ENCODE results near the gene ZNF827.

Gene ZNF827

DNA sequence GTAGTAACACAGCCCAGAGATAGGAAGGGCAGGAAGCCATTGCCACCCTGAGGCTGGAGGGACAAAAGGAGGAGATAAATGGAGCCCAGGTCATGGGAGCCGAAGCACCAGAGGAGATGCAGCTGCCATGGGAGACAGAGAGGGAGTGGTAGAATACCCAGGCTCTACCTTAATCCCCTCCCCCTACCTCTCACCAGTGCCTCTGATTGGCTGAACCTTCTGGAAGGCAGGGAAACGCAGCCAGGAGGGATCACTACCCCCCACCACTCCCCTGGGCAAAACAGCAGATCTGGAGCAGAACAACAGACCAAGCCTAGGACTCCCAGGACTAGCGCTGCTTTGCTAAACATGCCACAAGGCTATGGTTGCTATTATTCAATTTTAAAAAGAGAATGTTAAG is 114.2 kb downstream of the ZNF827 start:
- Mint-ChIP-seq H3K36me3 (ENCODE audit: low read depth) (peaks cover 8% of the 10 kb centered on the region), H3K27ac (no peak overlapping the region), H3K9me3 (no peaks in the 10 kb centered on the region), H3K4me1 (ENCODE audit: low read depth) (peaks cover 22% of the 10 kb centered on the region), H3K4me3 (no peak overlapping the region), H3K27me3 (ENCODE audit: low read depth) (no peaks in the 10 kb centered on the region)

- Mint-ChIP-seq H3K36me3 (ENCODE audit: low read depth) (peaks cover 8% of the 10 kb centered on the region), H3K27me3 (ENCODE audit: low read depth) (no peaks in the 10 kb centered on the region), H3K4me3 (no peak overlapping the region), H3K27ac (no peak overlapping the region), H3K4me1 (ENCODE audit: low read depth) (peaks cover 15% of the 10 kb centered on the region), H3K9me3 (no peaks in the 10 kb centered on the region)
These were observed 114.9 kb downstream of the ZNF827 start for GRCh38 chr4:145823743-145824142.

DNA sequence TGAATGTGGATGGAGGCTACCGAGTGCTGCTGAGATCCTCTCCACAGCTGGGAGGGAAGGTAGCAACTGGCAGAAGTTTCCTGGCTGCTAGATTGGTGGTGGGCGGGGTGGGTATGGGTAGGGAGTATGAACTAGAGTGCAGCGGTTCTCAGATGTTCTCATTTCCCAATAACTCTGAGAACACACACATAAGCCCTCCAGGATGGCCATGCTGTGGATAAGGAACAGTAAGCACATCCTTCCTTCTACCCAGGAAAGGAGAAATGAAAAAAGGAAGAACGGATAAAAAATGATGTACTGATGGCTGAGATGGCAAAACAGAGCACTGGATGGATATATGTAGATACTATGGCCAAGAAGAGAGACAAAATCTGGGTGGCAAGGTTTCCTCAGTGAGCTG is 116.0 kb downstream of the ZNF827 start:
- Mint-ChIP-seq H3K9me3 (no peaks in the 10 kb centered on the region), H3K27ac (no peak overlapping the region), H3K27me3 (ENCODE audit: low read depth) (no peaks in the 10 kb centered on the region), H3K4me1 (ENCODE audit: low read depth) (peaks cover 7% of the 10 kb centered on the region), H3K4me3 (no peak overlapping the region), H3K36me3 (ENCODE audit: low read depth) (peaks cover 8% of the 10 kb centered on the region)

- H3K4me1 Mint-ChIP-seq (ENCODE audit: low read depth): peaks cover 5% of the 10 kb centered on the region
- peaks cover 12% of the 10 kb centered on the region for H3K36me3 Mint-ChIP-seq (ENCODE audit: low read depth)
- no peak overlapping the region for H3K27ac Mint-ChIP-seq
These were observed 116.4 kb downstream of the ZNF827 start for GRCh38 chr4:145822181-145822580.

DNA sequence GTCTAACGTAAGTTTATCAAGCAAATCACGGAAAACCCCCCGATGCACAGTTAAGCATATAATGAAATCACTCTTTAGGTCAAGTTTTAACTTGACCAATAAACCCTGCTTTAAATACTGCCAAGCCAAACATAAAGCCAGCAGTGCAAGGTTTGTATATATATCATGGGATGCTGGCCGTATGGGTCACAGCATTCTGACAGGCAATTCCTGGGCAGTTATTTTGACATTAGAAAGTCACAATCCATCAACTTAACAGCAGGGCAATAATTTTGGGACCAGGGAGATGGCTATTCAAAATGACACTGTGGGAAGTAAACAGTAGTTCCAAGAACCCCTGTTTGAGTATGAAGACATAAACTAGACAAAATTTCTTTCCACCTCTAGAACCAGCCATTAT is 116.9 kb downstream of the ZNF827 start:
- no peaks in the 10 kb centered on the region for H3K9me3 Mint-ChIP-seq
- no peak overlapping the region for H3K4me3 Mint-ChIP-seq
- peaks cover 5% of the 10 kb centered on the region for H3K4me1 Mint-ChIP-seq (ENCODE audit: low read depth)
- H3K27ac Mint-ChIP-seq: no peak overlapping the region
- peaks cover 14% of the 10 kb centered on the region for H3K36me3 Mint-ChIP-seq (ENCODE audit: low read depth)
- H3K27me3 Mint-ChIP-seq (ENCODE audit: low read depth): no peaks in the 10 kb centered on the region

More at GRCh38 chr4:145822181-145822580, 116.4 kb downstream of the ZNF827 start:
- no peaks in the 10 kb centered on the region for H3K27me3 Mint-ChIP-seq (ENCODE audit: low read depth)
- H3K9me3 Mint-ChIP-seq: no peaks in the 10 kb centered on the region
- no peak overlapping the region for H3K4me3 Mint-ChIP-seq

GRCh38 chr4:145820407-145820806 is 118.2 kb downstream of the ZNF827 start:
- Mint-ChIP-seq H3K4me1 (ENCODE audit: low read depth) (peaks cover 12% of the 10 kb centered on the region), H3K9me3 (no peaks in the 10 kb centered on the region), H3K27me3 (ENCODE audit: low read depth) (no peaks in the 10 kb centered on the region), H3K27ac (no peak overlapping the region), H3K36me3 (ENCODE audit: low read depth) (peaks cover 20% of the 10 kb centered on the region), H3K4me3 (no peak overlapping the region)

DNA sequence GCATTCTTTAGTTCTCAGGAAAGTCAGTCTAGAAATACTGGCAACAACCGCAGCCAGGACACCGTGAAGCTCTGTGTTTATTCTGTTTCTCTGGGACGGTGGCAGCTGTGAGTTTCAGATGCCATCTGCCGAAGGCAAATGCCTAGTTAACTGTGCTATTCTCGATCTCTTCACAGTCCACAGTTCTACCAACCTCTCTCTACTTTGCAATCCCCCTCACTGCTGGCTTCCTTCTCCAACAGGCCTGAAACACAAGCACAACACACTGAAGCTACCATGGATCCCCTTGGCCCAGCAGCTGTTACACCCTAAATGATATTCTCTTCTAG is 118.8 kb downstream of the ZNF827 start:
- peaks cover 18% of the 10 kb centered on the region for H3K4me1 Mint-ChIP-seq (ENCODE audit: low read depth)
- no peak overlapping the region for H3K27ac Mint-ChIP-seq
- H3K4me3 Mint-ChIP-seq: no peak overlapping the region
- H3K36me3 Mint-ChIP-seq (ENCODE audit: low read depth): peaks cover 26% of the 10 kb centered on the region
- H3K9me3 Mint-ChIP-seq: no peaks in the 10 kb centered on the region
- no peaks in the 10 kb centered on the region for H3K27me3 Mint-ChIP-seq (ENCODE audit: low read depth)

- Mint-ChIP-seq H3K36me3 (ENCODE audit: low read depth) (peaks cover 26% of the 10 kb centered on the region), H3K4me1 (ENCODE audit: low read depth) (peaks cover 18% of the 10 kb centered on the region), H3K4me3 (no peak overlapping the region), H3K9me3 (no peaks in the 10 kb centered on the region), H3K27me3 (ENCODE audit: low read depth) (no peaks in the 10 kb centered on the region), H3K27ac (no peak overlapping the region)
These were observed 119.3 kb downstream of the ZNF827 start for GRCh38 chr4:145819101-145819852.

- Mint-ChIP-seq H3K27ac (no peak overlapping the region), H3K36me3 (ENCODE audit: low read depth) (peaks cover 31% of the 10 kb centered on the region), H3K27me3 (ENCODE audit: low read depth) (no peaks in the 10 kb centered on the region), H3K4me3 (no peak overlapping the region), H3K9me3 (no peaks in the 10 kb centered on the region), H3K4me1 (ENCODE audit: low read depth) (peaks cover 18% of the 10 kb centered on the region)
These were observed 120.6 kb downstream of the ZNF827 start for GRCh38 chr4:145818011-145818410.

DNA sequence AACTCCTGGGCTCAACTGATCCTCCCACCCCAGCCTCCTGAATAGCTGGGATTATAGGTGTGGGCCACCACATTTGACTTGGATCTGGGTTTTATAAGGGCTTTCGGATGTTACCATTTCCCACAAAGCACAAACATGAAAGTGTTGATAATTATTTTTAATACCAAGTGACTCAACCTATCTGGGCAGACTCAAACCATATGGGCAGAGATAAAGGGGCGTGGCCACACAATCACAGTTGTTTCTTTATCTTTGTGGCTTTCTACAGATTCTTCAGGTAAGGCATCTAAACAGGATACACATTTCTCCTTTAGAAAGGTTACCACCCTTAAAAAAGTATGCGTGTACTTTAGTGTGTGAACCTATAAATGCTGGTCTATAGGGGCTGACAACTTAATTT is 122.5 kb downstream of the ZNF827 start:
- no peak overlapping the region for H3K27ac Mint-ChIP-seq
- peaks cover 20% of the 10 kb centered on the region for H3K4me1 Mint-ChIP-seq (ENCODE audit: low read depth)
- no peaks in the 10 kb centered on the region for H3K9me3 Mint-ChIP-seq

GRCh38 chr4:145815626-145816025 is 123.0 kb downstream of the ZNF827 start:
- peaks cover under 1% of the 10 kb centered on the region for H3K9me3 Mint-ChIP-seq
- no peaks in the 10 kb centered on the region for H3K27me3 Mint-ChIP-seq (ENCODE audit: low read depth)
- H3K27ac Mint-ChIP-seq: peak overlapping the region; percentile 43
- peaks cover 35% of the 10 kb centered on the region for H3K36me3 Mint-ChIP-seq (ENCODE audit: low read depth)
- no peak overlapping the region for H3K4me3 Mint-ChIP-seq
- peaks cover 20% of the 10 kb centered on the region for H3K4me1 Mint-ChIP-seq (ENCODE audit: low read depth)

More for the DNA sequence above, 122.5 kb downstream of the ZNF827 start:
- no peak overlapping the region for H3K4me3 Mint-ChIP-seq
- no peaks in the 10 kb centered on the region for H3K27me3 Mint-ChIP-seq (ENCODE audit: low read depth)
- H3K36me3 Mint-ChIP-seq (ENCODE audit: low read depth): peaks cover 32% of the 10 kb centered on the region

DNA sequence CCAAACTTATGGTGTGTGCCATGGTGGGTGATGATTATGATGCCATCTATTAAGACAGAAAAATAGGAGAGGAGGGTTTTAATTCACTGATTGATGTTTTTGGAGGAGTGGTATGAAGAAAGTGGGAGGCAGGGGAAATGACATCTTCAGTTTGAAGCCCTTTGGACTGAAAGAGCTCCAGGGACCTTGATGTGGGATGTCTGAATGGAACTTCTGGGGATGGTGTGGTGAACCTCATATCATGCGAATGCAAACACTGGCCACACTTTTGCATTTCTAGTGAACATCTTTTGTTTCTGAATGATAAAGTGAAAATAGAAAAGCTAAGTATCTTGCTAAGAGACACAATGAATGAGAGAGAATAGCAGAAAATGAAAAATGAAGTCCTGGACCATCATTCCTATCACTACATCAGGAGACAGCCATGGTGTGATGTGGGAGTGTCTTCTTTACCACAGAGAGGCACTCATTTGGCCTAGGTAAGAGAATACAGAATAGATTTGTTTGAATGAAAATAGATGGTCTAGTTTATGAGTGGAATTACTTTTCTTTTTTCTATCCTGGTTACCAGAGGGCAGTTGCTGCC is 123.5 kb downstream of the ZNF827 start:
- H3K36me3 Mint-ChIP-seq (ENCODE audit: low read depth): peaks cover 38% of the 10 kb centered on the region
- peak overlapping the region; percentile 43 for H3K27ac Mint-ChIP-seq
- peaks cover 18% of the 10 kb centered on the region for H3K4me1 Mint-ChIP-seq (ENCODE audit: low read depth)
- peaks cover 5% of the 10 kb centered on the region for H3K9me3 Mint-ChIP-seq
- no peak overlapping the region for H3K4me3 Mint-ChIP-seq
- no peaks in the 10 kb centered on the region for H3K27me3 Mint-ChIP-seq (ENCODE audit: low read depth)

- Mint-ChIP-seq H3K27ac (no peak overlapping the region), H3K36me3 (ENCODE audit: low read depth) (peaks cover 46% of the 10 kb centered on the region)
These were observed 124.4 kb downstream of the ZNF827 start for GRCh38 chr4:145814246-145814645.

DNA sequence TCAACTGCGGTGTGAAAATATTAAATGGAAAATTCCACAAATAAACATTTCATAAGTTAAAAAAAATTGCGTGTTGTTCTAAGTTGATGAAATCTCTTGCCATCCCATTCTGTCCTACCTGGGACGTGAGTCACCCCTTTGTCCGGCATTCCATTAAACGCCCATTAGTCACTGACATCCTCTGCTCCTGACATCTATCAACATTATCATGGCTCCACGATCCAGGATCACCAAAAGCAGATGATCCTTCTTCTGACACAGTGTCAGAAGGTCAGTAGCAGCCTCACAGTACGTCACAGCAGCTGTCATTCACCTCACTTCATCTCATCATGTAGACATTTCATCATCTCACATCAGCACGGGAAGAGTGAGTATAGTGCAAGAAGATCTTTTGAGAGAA is 125.7 kb downstream of the ZNF827 start:
- Mint-ChIP-seq H3K27me3 (ENCODE audit: low read depth) (no peaks in the 10 kb centered on the region), H3K27ac (no peak overlapping the region), H3K9me3 (peaks cover 14% of the 10 kb centered on the region)

More at GRCh38 chr4:145814246-145814645, 124.4 kb downstream of the ZNF827 start:
- peaks cover 14% of the 10 kb centered on the region for H3K9me3 Mint-ChIP-seq
- no peak overlapping the region for H3K4me3 Mint-ChIP-seq
- no peaks in the 10 kb centered on the region for H3K27me3 Mint-ChIP-seq (ENCODE audit: low read depth)
- H3K4me1 Mint-ChIP-seq (ENCODE audit: low read depth): peaks cover 21% of the 10 kb centered on the region

DNA sequence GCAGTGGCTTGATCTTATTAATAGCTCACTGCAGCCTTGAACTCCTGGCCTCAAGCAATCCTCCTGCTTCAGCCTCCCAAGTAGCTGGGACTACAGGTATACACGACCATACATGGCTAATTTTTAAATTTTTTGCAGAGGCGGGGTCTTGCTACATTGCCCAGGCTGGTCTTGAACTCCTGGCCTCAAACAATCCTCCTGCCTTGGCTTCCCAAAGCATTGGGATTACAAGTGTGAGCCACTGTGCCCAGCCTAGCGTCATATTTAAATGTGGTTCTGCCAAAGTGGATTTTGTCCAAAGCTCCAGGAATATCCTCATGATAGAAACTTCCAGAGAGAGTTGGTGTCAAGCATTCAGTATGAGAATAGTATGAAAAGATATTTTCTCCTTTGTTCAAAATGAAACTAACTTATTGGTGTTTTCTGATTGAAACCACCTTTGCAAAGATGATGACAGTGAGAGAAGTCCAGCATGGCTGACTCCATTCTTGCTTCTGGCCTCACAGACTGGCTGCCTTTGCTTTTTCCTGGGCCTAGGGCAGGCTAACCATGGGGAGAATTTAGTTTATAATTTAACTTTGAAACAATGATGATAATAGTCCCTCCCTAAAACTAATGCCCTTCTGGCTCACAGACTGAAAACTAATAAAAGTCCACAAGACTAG is 129.6 kb downstream of the ZNF827 start:
- peaks cover 14% of the 10 kb centered on the region for H3K9me3 Mint-ChIP-seq
- peaks cover 33% of the 10 kb centered on the region for H3K4me1 Mint-ChIP-seq (ENCODE audit: low read depth)
- H3K27me3 Mint-ChIP-seq (ENCODE audit: low read depth): no peaks in the 10 kb centered on the region
- H3K36me3 Mint-ChIP-seq (ENCODE audit: low read depth): peaks cover 42% of the 10 kb centered on the region
- no peak overlapping the region for H3K4me3 Mint-ChIP-seq
- H3K27ac Mint-ChIP-seq: peak overlapping the region; percentile 96

More for the DNA sequence above, 125.7 kb downstream of the ZNF827 start:
- peaks cover 50% of the 10 kb centered on the region for H3K36me3 Mint-ChIP-seq (ENCODE audit: low read depth)
- H3K4me3 Mint-ChIP-seq: no peak overlapping the region
- peaks cover 32% of the 10 kb centered on the region for H3K4me1 Mint-ChIP-seq (ENCODE audit: low read depth)
